Vagina (tissue), 2 donors: Measurements from ENCODE around the gene UACA. TPM values are rescaled to one million over a fixed set of nuclear protein-coding genes. Genes with fewer than 3 reads are reported as not detected.
A peak's percentile ranks its signal among the peaks of the same experiment; 100 is the strongest.

Source experiments
- DNase-seq, 2 donors: peaks; one replicate each; pipeline ENCODE4 v3.0.0-alpha.2; 2017; ENCODE audit errors: extremely low spot score in 2 of 2
- H3K27ac ChIP-seq: fragments of 200-600 bp; sonication (generic); one replicate; pipeline ENCODE4 v1.5.1; 2019
- H3K27me3 ChIP-seq: fragments of 200-600 bp; sonication (generic); one replicate; pipeline ENCODE4 v1.5.1; 2019
- H3K36me3 ChIP-seq, 2 donors: fragments of 200-600 bp; sonication (generic); one replicate each; pipeline ENCODE4 v1.5.1; 2017 to 2019
- H3K4me1 ChIP-seq: fragments of 200-600 bp; sonication (generic); one replicate; pipeline ENCODE4 v1.5.1; 2019
- H3K4me3 ChIP-seq, 2 donors: fragments of 200-600 bp; sonication (generic); 1 replicate in 1 of 2; 2 replicates in 1 of 2; pipeline ENCODE4 v1.5.1; 2016 to 2019
- H3K9me3 ChIP-seq: fragments of 200-600 bp; sonication (generic); one replicate; pipeline ENCODE4 v1.5.1; 2019
- POLR2A ChIP-seq, 2 donors: fragments of 450-650 bp; IDR thresholded peaks; one replicate each; pipeline ENCODE4 v1.6.1; 2017; ENCODE audit warnings: antibody characterized with exemption in 2 of 2, mild to moderate bottlenecking in 2 of 2, moderate library complexity in 2 of 2
- POLR2AphosphoS5 ChIP-seq, 2 donors: sonication (generic); formaldehyde crosslinking; IDR thresholded peaks; one replicate each; pipeline ENCODE4 v1.9.0; 2017; ENCODE audit warnings: antibody characterized with exemption in 2 of 2, mild to moderate bottlenecking in 2 of 2, low read depth in 1 of 2; ENCODE audit not compliant: insufficient read depth in 1 of 2
- intact Hi-C: fragments of 100-400 bp; cut with DNase I; formaldehyde crosslinking; loops from one replicate; pipeline ENCODE4 v1.15.1; 2023
- total RNA-seq: library from RNA; depleted of rRNA; stranded (reverse); fragments of >200 nt; gene quantifications from one replicate; pipeline ENCODE4 v1.2.3, GENCODE V29; 2016
- TF ChIP-seq, protein P1 (sequence below), 3 experiments: fragments of 450-650 bp in 2 of 3; fragments of 200-600 bp in 1 of 3; sonication (generic) in 1 of 3; IDR thresholded peaks; one replicate each; pipeline ENCODE4 v1.5.1; 2017 to 2019; ENCODE audit warnings: antibody characterized with exemption in 3 of 3, mild to moderate bottlenecking in 2 of 3, moderate library complexity in 2 of 3

UACA gene
- total RNA-seq, 1 donor from 2014 or later: 40.3 TPM

DNA sequence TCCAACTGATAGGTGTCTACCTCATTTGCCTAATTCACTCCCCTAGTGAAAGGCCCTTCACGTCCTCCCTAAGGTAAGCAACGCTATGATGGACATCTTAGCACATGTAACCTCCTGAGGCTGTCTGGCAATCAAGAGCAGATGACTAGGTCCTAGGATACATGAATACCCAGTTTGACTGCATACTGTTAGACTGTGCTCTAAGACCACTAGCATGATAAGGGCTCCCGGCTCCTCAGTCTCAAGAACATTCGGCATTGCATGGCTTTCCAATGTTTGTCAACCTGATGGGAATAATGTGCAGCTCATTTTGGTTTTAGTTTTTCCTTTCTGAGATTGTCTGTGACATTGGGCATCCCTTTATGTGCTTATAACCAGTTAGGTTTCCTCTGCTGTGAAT lies 152.1 kb downstream of the UACA start:
- Histone ChIP-seq H3K36me3 (no peaks in the 10 kb centered on the region), H3K9me3 (no peaks in the 10 kb centered on the region), H3K4me1 (peaks cover 30% of the 10 kb centered on the region), H3K4me3 (no peak overlapping the region), H3K27me3 (no peaks in the 10 kb centered on the region), H3K27ac (no peak overlapping the region)
- DNase-seq: no peak
- no peak for TF ChIP-seq POLR2AphosphoS5 (IDR thresholded peaks at IDR 0.05; ENCODE audit: insufficient read depth in 1 of 2, low read depth in 1 of 2)
- TF ChIP-seq, protein P1, sequence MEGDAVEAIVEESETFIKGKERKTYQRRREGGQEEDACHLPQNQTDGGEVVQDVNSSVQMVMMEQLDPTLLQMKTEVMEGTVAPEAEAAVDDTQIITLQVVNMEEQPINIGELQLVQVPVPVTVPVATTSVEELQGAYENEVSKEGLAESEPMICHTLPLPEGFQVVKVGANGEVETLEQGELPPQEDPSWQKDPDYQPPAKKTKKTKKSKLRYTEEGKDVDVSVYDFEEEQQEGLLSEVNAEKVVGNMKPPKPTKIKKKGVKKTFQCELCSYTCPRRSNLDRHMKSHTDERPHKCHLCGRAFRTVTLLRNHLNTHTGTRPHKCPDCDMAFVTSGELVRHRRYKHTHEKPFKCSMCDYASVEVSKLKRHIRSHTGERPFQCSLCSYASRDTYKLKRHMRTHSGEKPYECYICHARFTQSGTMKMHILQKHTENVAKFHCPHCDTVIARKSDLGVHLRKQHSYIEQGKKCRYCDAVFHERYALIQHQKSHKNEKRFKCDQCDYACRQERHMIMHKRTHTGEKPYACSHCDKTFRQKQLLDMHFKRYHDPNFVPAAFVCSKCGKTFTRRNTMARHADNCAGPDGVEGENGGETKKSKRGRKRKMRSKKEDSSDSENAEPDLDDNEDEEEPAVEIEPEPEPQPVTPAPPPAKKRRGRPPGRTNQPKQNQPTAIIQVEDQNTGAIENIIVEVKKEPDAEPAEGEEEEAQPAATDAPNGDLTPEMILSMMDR (IDR thresholded peaks at IDR 0.05): no peak
- no peak for TF ChIP-seq POLR2A (IDR thresholded peaks at IDR 0.05)
- intact Hi-C loops: no loop called here

DNA sequence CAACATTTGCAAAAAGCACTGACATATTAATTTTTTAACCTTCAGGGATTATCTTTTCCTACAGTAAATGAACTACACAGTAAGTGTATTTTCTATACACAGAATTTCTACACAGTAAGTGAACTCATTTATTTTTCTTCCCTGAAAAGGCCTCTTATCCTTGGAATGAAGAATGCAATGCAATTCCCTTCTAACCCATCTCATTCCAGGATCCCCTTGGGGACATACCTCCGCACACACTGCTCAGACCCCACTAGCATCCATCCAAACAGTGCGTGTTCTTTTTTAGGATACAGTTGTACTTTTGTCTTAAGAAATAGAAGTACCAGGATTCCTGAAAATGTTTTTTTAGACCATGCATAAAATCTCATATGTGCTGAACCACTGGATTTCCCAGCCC lies 152.8 kb downstream of the UACA start:
- H3K9me3 ChIP-seq: no peaks in the 10 kb centered on the region
- H3K27ac ChIP-seq: no peak overlapping the region
- no peaks in the 10 kb centered on the region for H3K36me3 ChIP-seq
- no peaks in the 10 kb centered on the region for H3K27me3 ChIP-seq
- no peak for DNase-seq
- no peak for TF ChIP-seq POLR2A (IDR thresholded peaks at IDR 0.05)
- intact Hi-C loops: no loop called here
- peaks cover 37% of the 10 kb centered on the region for H3K4me1 ChIP-seq
- no peak overlapping the region for H3K4me3 ChIP-seq

DNA sequence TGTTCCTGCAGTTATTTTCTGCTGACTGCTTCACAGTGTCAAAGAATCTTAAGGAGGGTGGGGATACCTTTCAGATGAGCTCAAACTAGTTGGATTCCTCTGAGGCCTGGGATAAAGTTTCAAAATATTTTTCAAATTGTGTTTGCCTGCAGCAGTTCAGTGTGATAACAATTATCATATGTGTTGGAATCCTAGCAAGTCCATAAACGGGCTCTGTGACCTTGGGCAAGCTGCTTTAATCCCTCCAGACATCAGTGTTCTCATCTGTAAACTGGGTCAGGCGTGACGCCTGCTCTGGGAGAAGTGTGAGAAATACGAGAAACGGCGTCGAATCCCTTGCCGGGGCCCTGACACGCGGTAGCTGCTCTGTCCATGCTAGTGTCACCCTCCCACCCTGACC lies 153.5 kb downstream of the UACA start:
- DNase-seq: peak in 1 of 2 donors; percentile 64
- Histone ChIP-seq H3K4me1 (peaks cover 44% of the 10 kb centered on the region), H3K27ac (no peak overlapping the region), H3K36me3 (no peaks in the 10 kb centered on the region), H3K9me3 (no peaks in the 10 kb centered on the region), H3K4me3 (no peak overlapping the region), H3K27me3 (no peaks in the 10 kb centered on the region)
- intact Hi-C loops: no loop called here
- TF ChIP-seq POLR2AphosphoS5 (IDR thresholded peaks at IDR 0.05; ENCODE audit: insufficient read depth in 1 of 2, low read depth in 1 of 2) (no peak), POLR2A (IDR thresholded peaks at IDR 0.05) (no peak)
- TF ChIP-seq, protein P1 (IDR thresholded peaks at IDR 0.05): no peak

DNA sequence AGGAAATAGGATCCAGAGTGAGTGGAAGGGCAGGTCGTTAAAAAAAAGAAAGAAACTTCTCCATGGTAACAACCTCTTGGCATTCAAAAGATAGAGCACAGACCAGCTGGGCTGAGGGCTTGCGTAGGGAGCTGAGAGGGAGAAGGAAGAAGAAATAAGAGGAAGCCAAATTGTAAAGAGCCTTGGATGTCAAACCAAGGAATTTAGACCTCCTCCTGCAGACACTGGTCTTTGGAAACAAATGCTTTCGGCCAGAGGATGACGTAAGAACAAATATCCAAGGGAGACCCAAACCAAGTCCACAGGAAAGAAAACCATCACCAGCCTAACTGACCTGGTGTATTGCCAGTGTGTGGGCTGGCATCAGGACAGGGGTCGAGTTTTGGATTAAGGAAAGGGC lies 155.2 kb downstream of the UACA start:
- H3K36me3 ChIP-seq: no peaks in the 10 kb centered on the region
- TF ChIP-seq, protein P1 (IDR thresholded peaks at IDR 0.05): no peak
- no peak for TF ChIP-seq POLR2AphosphoS5 (IDR thresholded peaks at IDR 0.05; ENCODE audit: insufficient read depth in 1 of 2, low read depth in 1 of 2)
- no peak for TF ChIP-seq POLR2A (IDR thresholded peaks at IDR 0.05)
- H3K9me3 ChIP-seq: no peaks in the 10 kb centered on the region
- H3K27me3 ChIP-seq: no peaks in the 10 kb centered on the region
- intact Hi-C loops: no loop called here
- peak overlapping the region; percentile 51 for H3K27ac ChIP-seq
- no peak overlapping the region for H3K4me3 ChIP-seq
- peaks cover 54% of the 10 kb centered on the region for H3K4me1 ChIP-seq
- no peak for DNase-seq

DNA sequence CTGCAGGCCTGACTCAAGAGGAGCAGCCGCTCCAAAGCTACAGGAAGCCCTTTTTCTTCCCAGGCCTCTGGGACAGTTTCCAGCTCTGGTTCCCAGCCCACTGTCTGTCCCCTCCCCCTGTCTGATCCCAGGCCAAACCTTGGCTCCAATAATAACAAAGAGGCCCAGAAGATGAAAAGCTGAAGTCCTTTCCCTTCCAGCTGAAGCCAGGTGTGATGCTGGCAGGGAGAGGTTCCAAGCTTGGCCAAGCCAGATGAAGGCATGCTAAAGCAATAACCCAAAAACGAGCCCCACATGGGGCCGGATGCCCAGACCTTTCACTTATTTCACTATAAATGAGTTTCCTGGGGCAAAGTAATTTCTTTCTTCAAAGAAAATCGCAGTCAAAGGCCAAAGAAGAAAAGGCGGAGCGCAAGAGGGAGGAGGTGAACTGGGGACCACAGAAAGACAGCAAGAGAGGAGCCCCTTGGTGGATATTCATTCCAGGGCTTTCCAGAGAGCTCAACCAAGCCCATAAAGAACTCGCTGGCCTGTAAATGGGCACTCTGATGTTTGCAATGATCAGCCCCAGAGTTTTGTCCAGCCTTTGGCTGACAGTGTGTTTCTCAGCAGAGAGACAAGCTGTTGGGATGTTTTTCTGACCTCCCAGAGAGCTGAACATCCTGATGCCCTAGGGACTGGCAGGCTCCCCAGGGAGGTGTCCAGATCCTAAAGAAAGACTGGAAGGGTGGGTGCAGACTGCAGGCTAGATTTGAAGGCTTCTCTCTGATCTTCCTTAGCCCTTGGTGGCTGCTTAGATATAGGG lies 157.6 kb downstream of the UACA start:
- no peaks in the 10 kb centered on the region for H3K9me3 ChIP-seq
- TF ChIP-seq POLR2A (IDR thresholded peaks at IDR 0.05) (no peak), POLR2AphosphoS5 (IDR thresholded peaks at IDR 0.05; ENCODE audit: insufficient read depth in 1 of 2, low read depth in 1 of 2) (peak in 1 of 2 donors; percentile 59)
- TF ChIP-seq, protein P1 (IDR thresholded peaks at IDR 0.05): no peak
- intact Hi-C loops: no loop called here
- peak overlapping the region; percentile 63 for H3K27ac ChIP-seq
- H3K36me3 ChIP-seq: no peaks in the 10 kb centered on the region
- no peak overlapping the region for H3K4me3 ChIP-seq
- peak in 1 of 2 donors; percentile 88 for DNase-seq
- H3K4me1 ChIP-seq: peaks cover 54% of the 10 kb centered on the region
- H3K27me3 ChIP-seq: no peaks in the 10 kb centered on the region
